ENCODE data around the gene VPS16.
A peak's percentile ranks its signal among the peaks of the same experiment; 100 is the strongest.
"Not testable (repeated sequence)": the region's sequence is repeated elsewhere in the genome, so short reads cannot be mapped to it uniquely, and the experiment has no call there.

The VPS16 gene

GRCh38 chr20:2807929-2808328 lies 32.6 kb upstream of the VPS16 start:
- not testable (repeated sequence) for DNase-seq

- no peak for DNase-seq
These were observed 30.9 kb upstream of the VPS16 start for GRCh38 chr20:2809690-2810089.

- DNase-seq: no peak
These were observed 28.4 kb upstream of the VPS16 start for GRCh38 chr20:2812189-2812588.

GRCh38 chr20:2814076-2814475 lies 26.5 kb upstream of the VPS16 start:
- no peak for DNase-seq

- DNase-seq: no peak
These were observed 25.9 kb upstream of the VPS16 start, which contains the start of gene C20orf141 for GRCh38 chr20:2814587-2815051. TSS of gene C20orf141 (plus strand) at chr20:2814987. CDS start at chr20:2815185, 198 bp downstream.

- no peak for DNase-seq
These were observed 25.2 kb upstream of the VPS16 start for GRCh38 chr20:2815242-2815900.

GRCh38 chr20:2816030-2816582 lies 24.4 kb upstream of the VPS16 start, which contains the start of gene TMEM239:
TSS of gene TMEM239 (plus strand) at chr20:2816364. CDS start at chr20:2816555, 191 bp downstream.
- DNase-seq: no peak

- no peak for DNase-seq
These were observed 23.8 kb upstream of the VPS16 start for GRCh38 chr20:2816583-2817340.

GRCh38 chr20:2817341-2817726 lies 23.2 kb upstream of the VPS16 start:
- no peak for DNase-seq

GRCh38 chr20:2817891-2818595 lies 22.5 kb upstream of the VPS16 start:
- DNase-seq: no peak

GRCh38 chr20:2820084-2820895 lies 20.3 kb upstream of the VPS16 start:
- DNase-seq: no peak

- no peak for DNase-seq
These were observed 19.4 kb upstream of the VPS16 start for GRCh38 chr20:2820896-2821869.

GRCh38 chr20:2822073-2822472 lies 18.5 kb upstream of the VPS16 start:
- DNase-seq: peak; percentile 60

GRCh38 chr20:2825761-2826160 lies 14.8 kb upstream of the VPS16 start:
- peak; percentile 3 for DNase-seq

- no peak for DNase-seq
These were observed 13.9 kb upstream of the VPS16 start for GRCh38 chr20:2826655-2827054.

- no peak for DNase-seq
These were observed 11.2 kb upstream of the VPS16 start for GRCh38 chr20:2829376-2829775.

GRCh38 chr20:2831206-2831605 lies 9.3 kb upstream of the VPS16 start:
- not testable (repeated sequence) for DNase-seq

GRCh38 chr20:2833761-2834160 lies 6.8 kb upstream of the VPS16 start:
- DNase-seq: no peak

- DNase-seq: no peak
These were observed 6.0 kb upstream of the VPS16 start for GRCh38 chr20:2834401-2835110.

- no peak for DNase-seq
These were observed 5.2 kb upstream of the VPS16 start for GRCh38 chr20:2835331-2835796.

Data from CD4-positive, alpha-beta T cell treated with Interleukin-12 subunit alpha and Interleukin-12 subunit beta, for 1 hour (primary cell).